ENCODE measurements around the gene MEF2D.

The MEF2D gene

GRCh38 chr1:156509424-156510034 lies 9.0 kb upstream of the MEF2D start:
- Histone ChIP-seq H3K27me3 (ENCODE audit: insufficient read depth, poor library complexity, severe bottlenecking) (no peaks in the 10 kb centered on the region), H3K27ac (replicated peaks) (no peak overlapping the region), H3K4me3 (replicated peaks; ENCODE audit: insufficient read depth, low read length) (no peak overlapping the region)
- DNase-seq (ENCODE audit: low read depth in 1 of 2, low spot score in 1 of 2), result no peak
- TF ChIP-seq REST (IDR thresholded peaks at IDR 0.05; ENCODE audit: insufficient replicate concordance, low read depth), result no peak
- TF ChIP-seq POLR2AphosphoS5 (IDR thresholded peaks at IDR 0.05; ENCODE audit: low read depth), result no peak
- TF ChIP-seq, protein P1, sequence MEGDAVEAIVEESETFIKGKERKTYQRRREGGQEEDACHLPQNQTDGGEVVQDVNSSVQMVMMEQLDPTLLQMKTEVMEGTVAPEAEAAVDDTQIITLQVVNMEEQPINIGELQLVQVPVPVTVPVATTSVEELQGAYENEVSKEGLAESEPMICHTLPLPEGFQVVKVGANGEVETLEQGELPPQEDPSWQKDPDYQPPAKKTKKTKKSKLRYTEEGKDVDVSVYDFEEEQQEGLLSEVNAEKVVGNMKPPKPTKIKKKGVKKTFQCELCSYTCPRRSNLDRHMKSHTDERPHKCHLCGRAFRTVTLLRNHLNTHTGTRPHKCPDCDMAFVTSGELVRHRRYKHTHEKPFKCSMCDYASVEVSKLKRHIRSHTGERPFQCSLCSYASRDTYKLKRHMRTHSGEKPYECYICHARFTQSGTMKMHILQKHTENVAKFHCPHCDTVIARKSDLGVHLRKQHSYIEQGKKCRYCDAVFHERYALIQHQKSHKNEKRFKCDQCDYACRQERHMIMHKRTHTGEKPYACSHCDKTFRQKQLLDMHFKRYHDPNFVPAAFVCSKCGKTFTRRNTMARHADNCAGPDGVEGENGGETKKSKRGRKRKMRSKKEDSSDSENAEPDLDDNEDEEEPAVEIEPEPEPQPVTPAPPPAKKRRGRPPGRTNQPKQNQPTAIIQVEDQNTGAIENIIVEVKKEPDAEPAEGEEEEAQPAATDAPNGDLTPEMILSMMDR (IDR thresholded peaks at IDR 0.05; ENCODE audit: insufficient read depth, low read length), result no peak
- no peak for TF ChIP-seq SPI1 (IDR thresholded peaks at IDR 0.05; ENCODE audit: borderline replicate concordance, low read depth)
- no peak for TF ChIP-seq GABPA (IDR thresholded peaks at IDR 0.05; ENCODE audit: low read depth)

DNA sequence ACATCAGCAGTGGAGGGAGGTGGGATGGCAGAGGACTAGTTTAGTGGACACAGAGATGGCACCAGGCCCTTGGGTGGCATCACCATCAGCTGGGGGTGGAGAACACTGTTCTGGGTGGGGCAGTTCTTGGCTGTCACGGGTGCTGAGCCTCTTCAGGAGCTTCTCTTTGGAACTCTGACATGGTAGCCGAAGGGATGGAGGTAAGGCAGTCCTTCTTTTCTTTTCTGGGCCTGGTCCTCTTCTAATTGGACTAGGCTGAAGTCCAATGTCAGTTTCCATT lies 8.3 kb upstream of the MEF2D start:
- Histone ChIP-seq H3K4me3 (replicated peaks; ENCODE audit: insufficient read depth, low read length) (no peak overlapping the region), H3K27me3 (ENCODE audit: insufficient read depth, poor library complexity, severe bottlenecking) (no peaks in the 10 kb centered on the region), H3K27ac (replicated peaks) (no peak overlapping the region)
- TF ChIP-seq GABPA (IDR thresholded peaks at IDR 0.05; ENCODE audit: low read depth), result no peak
- no peak for DNase-seq (ENCODE audit: low read depth in 1 of 2, low spot score in 1 of 2)

DNA sequence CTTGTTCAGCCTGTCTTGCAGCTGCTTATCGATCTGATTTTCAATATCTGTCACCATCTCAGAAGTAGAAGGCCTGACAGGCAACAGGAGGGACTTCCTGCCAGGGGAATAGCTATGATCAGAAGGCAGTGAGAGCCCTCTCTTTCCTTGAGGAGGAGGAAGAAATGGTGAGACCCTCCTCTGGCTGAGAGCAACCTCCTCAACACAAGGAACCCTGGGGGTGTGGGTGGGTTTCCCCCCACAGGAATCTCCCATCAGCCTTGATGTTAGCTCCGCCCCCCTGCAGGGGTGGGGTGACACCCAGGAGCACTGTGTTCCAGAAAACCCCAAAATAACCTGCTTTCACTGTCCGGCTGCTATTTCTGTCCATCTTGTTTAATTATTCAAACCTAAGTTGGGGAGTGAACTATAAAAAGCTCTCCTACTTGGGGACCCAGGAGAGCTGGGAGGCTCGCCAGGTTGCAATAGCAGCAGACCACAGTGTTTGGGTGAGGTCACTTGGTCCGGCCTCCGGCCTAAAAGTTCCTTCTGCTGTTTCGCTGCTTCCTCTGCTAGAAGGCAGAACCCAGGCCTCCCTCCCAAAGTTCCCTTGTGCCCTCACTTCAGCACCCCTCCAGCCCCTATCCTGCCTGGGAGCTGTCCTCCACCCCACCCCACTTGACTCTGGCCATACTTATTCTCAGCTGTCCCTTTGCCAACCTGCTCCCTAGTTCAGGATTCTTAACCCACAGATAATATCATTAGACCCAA lies 7.8 kb upstream of the MEF2D start:
- H3K27me3 ChIP-seq (ENCODE audit: insufficient read depth, poor library complexity, severe bottlenecking), result no peaks in the 10 kb centered on the region
- H3K27ac ChIP-seq (replicated peaks), result no peak overlapping the region
- DNase-seq (ENCODE audit: low read depth in 1 of 2, low spot score in 1 of 2), result peak in 1 of 2 experiments; percentile 32
- no peak for TF ChIP-seq GABPA (IDR thresholded peaks at IDR 0.05; ENCODE audit: low read depth)
- no peak for TF ChIP-seq POLR2AphosphoS5 (IDR thresholded peaks at IDR 0.05; ENCODE audit: low read depth)
- H3K4me3 ChIP-seq (replicated peaks; ENCODE audit: insufficient read depth, low read length), result no peak overlapping the region

GRCh38 chr1:156506450-156506849 lies 5.9 kb upstream of the MEF2D start:
- no peak for DNase-seq (ENCODE audit: low read depth in 1 of 2, low spot score in 1 of 2)
- TF ChIP-seq REST (IDR thresholded peaks at IDR 0.05; ENCODE audit: insufficient replicate concordance, low read depth), result no peak
- no peak for TF ChIP-seq POLR2AphosphoS5 (IDR thresholded peaks at IDR 0.05; ENCODE audit: low read depth)
- TF ChIP-seq, protein P1 (IDR thresholded peaks at IDR 0.05; ENCODE audit: insufficient read depth, low read length), result no peak
- TF ChIP-seq GABPA (IDR thresholded peaks at IDR 0.05; ENCODE audit: low read depth), result no peak
- Histone ChIP-seq H3K4me3 (replicated peaks; ENCODE audit: insufficient read depth, low read length) (no peak overlapping the region), H3K27ac (replicated peaks) (no peak overlapping the region), H3K27me3 (ENCODE audit: insufficient read depth, poor library complexity, severe bottlenecking) (no peaks in the 10 kb centered on the region)

All from HL-60 (cell line).